Colonic mucosa (tissue), 4 donors: ENCODE data around the gene SAMD10. TPM values are rescaled to one million over a fixed set of nuclear protein-coding genes. Genes with fewer than 3 reads are reported as not detected.

Experiments
- DNase-seq: peaks from one replicate; pipeline ENCODE4 v3.0.0-alpha.2; 2020
- H3K27ac ChIP-seq: fragments of 200-600 bp; one replicate; pipeline ENCODE4 v1.8.0; 2021
- H3K27me3 ChIP-seq: fragments of 200-600 bp; one replicate; pipeline ENCODE4 v1.8.0; 2021
- H3K36me3 ChIP-seq: fragments of 200-600 bp; one replicate; pipeline ENCODE4 v1.8.0; 2021
- H3K4me1 ChIP-seq: fragments of 200-600 bp; one replicate; pipeline ENCODE4 v1.8.0; 2021; ENCODE audit warnings: mild to moderate bottlenecking
- H3K4me3 ChIP-seq: fragments of 200-600 bp; one replicate; pipeline ENCODE4 v1.8.0; 2021
- H3K9ac ChIP-seq, 2 donors: one replicate each; pipeline ENCODE4 v1.7.0; 2013; ENCODE audit warnings: control low read depth in 2 of 2, low read depth in 2 of 2, low read length in 2 of 2
- H3K9me3 ChIP-seq: fragments of 200-600 bp; one replicate; pipeline ENCODE4 v1.8.0; 2021
- CTCF ChIP-seq: fragments of 200-600 bp; IDR thresholded peaks from one replicate; pipeline ENCODE4 v1.8.0; 2022; ENCODE audit warnings: antibody characterized with exemption, mild to moderate bottlenecking
- intact Hi-C: fragments of 100-400 bp; cut with DNase I; formaldehyde crosslinking; loops from one replicate; pipeline ENCODE4 v1.14.1; 2022
- microRNA-seq: library from miRNA; unstranded; fragments of <30 nt; microRNA quantifications from one replicate; pipeline ENCODE4, GENCODE V29; 2019
- total RNA-seq, 2 donors: library from RNA; stranded (reverse); fragmentation: NEBNext Ultra II Directional in 1 of 2; extraction: Animal tissue kit (Norgen Biotek cat#: 25700) in 1 of 2; gene quantifications; one replicate each; pipeline ENCODE4 v1.2.1, GENCODE V29; 2021
- donor health status: healthy.
- donor health status: DM: no; HTN: no; CAD: no.
- donor health status: DM: no; HTN: no; CAD: no.

The SAMD10 gene
- total RNA-seq, 2 donors from 2014 or later = 6.1 to 6.4 TPM

- Histone ChIP-seq H3K9ac (no peak overlapping the region), H3K27ac (no peak overlapping the region), H3K4me1 (no peaks in the 10 kb centered on the region), H3K9me3 (no peaks in the 10 kb centered on the region), H3K27me3 (no peaks in the 10 kb centered on the region), H3K4me3 (no peak overlapping the region), H3K36me3 (peaks cover 18% of the 10 kb centered on the region)
- no peak for TF ChIP-seq CTCF
- intact Hi-C loops = no loop called here
- DNase-seq = no peak
These were observed 50.4 kb downstream of the SAMD10 start for GRCh38 chr20:63929071-63929470.

DNA sequence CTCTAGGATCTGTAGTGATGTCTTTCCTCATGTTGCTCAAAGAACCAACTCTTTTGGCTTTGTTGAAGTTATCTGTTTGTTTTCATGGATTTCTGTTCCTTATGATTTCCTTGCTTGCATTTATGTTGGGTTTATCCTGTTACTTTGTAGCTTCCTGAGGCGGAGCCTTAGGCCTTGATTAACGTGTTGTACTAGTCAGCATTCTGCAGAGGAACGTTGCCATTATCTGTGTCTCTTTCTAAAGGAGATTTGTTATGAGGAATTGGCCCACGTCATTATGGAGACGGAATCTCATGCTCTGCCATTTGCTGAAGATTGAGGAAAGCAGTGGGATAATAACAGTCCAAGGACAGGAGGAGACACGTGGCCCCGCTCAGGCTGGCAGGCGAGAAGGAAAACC lies 53.1 kb downstream of the SAMD10 start:
- no peak overlapping the region for H3K4me3 ChIP-seq
- no peaks in the 10 kb centered on the region for H3K27me3 ChIP-seq
- TF ChIP-seq CTCF = no peak
- H3K36me3 ChIP-seq = peaks cover 18% of the 10 kb centered on the region
- no peaks in the 10 kb centered on the region for H3K9me3 ChIP-seq
- H3K9ac ChIP-seq = no peak overlapping the region
- no peak for DNase-seq
- intact Hi-C loops = no loop called here
- H3K4me1 ChIP-seq = no peaks in the 10 kb centered on the region
- H3K27ac ChIP-seq = no peak overlapping the region

DNA sequence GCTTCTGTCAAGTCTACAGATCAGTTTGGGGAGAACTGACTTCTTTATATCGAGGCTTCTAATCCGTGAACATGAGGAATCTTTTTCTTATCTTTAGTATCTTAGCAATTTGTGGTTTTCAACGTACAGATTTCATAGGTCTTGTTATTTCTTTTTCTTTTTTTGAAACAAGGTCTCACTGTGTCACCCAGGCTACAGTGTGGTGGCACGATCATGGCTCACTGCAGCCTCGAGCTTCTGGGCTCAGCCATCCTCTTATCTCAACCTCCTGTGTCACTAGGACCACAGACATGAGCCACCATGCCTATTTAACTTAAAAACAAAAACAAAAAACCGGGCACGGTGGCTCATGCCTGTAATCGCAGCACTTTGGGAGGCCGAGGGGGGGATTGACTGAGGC lies 55.2 kb downstream of the SAMD10 start:
- Histone ChIP-seq H3K9ac (no peak overlapping the region), H3K9me3 (no peaks in the 10 kb centered on the region), H3K27ac (no peak overlapping the region), H3K4me1 (no peaks in the 10 kb centered on the region), H3K4me3 (no peak overlapping the region), H3K27me3 (no peaks in the 10 kb centered on the region), H3K36me3 (peaks cover 11% of the 10 kb centered on the region)
- no peak for TF ChIP-seq CTCF
- no peak for DNase-seq
- intact Hi-C loops = no loop called here

Small RNA genes within 50 kb of the gene (microRNA-seq; reads per million reads assigned to microRNA genes)
- not detected for gene MIR1914
- gene MIR647 = not detected

Other genes starting within 250 kb of the SAMD10 start
- 10 to 100 TPM; 10.8 to 20.0 TPM for gene LIME1, start 243.0 kb downstream of the SAMD10 start, total RNA-seq
- 10 to 100 TPM; 44.3 to 75.3 TPM for gene SLC2A4RG, start 239.9 kb downstream of the SAMD10 start, total RNA-seq
- 1 to 10 TPM; 2.1 to 3.2 TPM for gene ZBTB46, start 148.4 kb downstream of the SAMD10 start, total RNA-seq
- not detected for gene ABHD16B, start 118.1 kb downstream of the SAMD10 start, total RNA-seq
- gene TPD52L2, start 114.4 kb downstream of the SAMD10 start, total RNA-seq = 10 to 100 TPM; 54.0 to 66.1 TPM
- gene DNAJC5, start 84.5 kb downstream of the SAMD10 start, total RNA-seq = 10 to 100 TPM; 58.9 to 63.9 TPM
- 10 to 100 TPM; 33.6 to 49.5 TPM for gene UCKL1, start 23.2 kb downstream of the SAMD10 start, total RNA-seq
- 1 to 10 TPM; 1.9 TPM for gene ZNF512B, start 9.7 kb downstream of the SAMD10 start, total RNA-seq
- 10 to 100 TPM; 53.0 to 68.6 TPM for gene PRPF6, start 1.5 kb upstream of the SAMD10 start, total RNA-seq
- 1 to 10 TPM in 1 of 2 donors, under 1 TPM in 1; 0.29 to 3.3 TPM for gene C20orf204, start 56.5 kb upstream of the SAMD10 start, total RNA-seq
- 10 to 100 TPM in 1 of 2 donors, 1 to 10 TPM in 1; 8.4 to 26.8 TPM for gene SOX18, start 70.0 kb upstream of the SAMD10 start, total RNA-seq
- 10 to 100 TPM in 1 of 2 donors, 1 to 10 TPM in 1; 7.3 to 11.8 TPM for gene TCEA2, start 83.6 kb upstream of the SAMD10 start, total RNA-seq
- 1 to 10 TPM; 3.4 to 4.5 TPM for gene RGS19, start 99.9 kb upstream of the SAMD10 start, total RNA-seq
- gene OPRL1, start 100.4 kb upstream of the SAMD10 start, total RNA-seq = under 1 TPM; 0.24 to 0.25 TPM
- not detected for gene LKAAEAR1, start 104.8 kb upstream of the SAMD10 start, total RNA-seq
- not detected for gene NPBWR2, start 127.9 kb upstream of the SAMD10 start, total RNA-seq
- gene MYT1, start 184.8 kb upstream of the SAMD10 start, total RNA-seq = under 1 TPM; 0.19 to 0.22 TPM